CD4-positive, alpha-beta T cell treated with Interleukin-17A for 4 hours (primary cell): ENCODE measurements around the gene KRT14.
"Not testable (repeated sequence)": the region's sequence is repeated elsewhere in the genome, so short reads cannot be mapped to it uniquely, and the experiment has no call there.

Experiments
- DNase-seq: peaks from one replicate; pipeline ENCODE4 v3.0.0-alpha.2; 2020; ENCODE audit warnings: mixed read lengths

The KRT14 gene

GRCh38 chr17:41544935-41545334 lies 41.8 kb downstream of the KRT14 start:
- DNase-seq, result no peak

DNA sequence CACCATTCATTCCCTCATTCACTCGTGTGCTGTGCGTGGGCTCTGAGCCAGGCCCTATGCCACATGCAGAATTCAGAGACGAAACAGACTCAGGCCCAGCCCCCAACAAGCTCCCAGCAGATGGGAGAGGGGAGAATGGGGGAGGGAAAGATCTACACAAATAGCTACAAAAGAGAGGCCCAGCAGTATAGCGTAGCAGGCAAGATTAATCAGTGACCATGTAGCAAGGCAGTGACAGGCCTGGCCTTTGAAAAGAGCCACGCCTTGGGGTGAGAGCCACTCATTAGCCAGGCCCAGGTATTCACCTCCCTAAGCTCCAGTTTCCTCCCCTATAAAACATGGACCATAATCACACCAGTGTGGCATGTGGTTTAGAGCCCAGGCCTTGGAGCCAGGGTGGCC lies 42.2 kb downstream of the KRT14 start:
- no peak for DNase-seq

- DNase-seq, result not testable (repeated sequence)
These were observed 43.9 kb downstream of the KRT14 start for GRCh38 chr17:41542786-41543185.

- no peak for DNase-seq
These were observed 44.3 kb downstream of the KRT14 start for GRCh38 chr17:41542357-41542756.

DNA sequence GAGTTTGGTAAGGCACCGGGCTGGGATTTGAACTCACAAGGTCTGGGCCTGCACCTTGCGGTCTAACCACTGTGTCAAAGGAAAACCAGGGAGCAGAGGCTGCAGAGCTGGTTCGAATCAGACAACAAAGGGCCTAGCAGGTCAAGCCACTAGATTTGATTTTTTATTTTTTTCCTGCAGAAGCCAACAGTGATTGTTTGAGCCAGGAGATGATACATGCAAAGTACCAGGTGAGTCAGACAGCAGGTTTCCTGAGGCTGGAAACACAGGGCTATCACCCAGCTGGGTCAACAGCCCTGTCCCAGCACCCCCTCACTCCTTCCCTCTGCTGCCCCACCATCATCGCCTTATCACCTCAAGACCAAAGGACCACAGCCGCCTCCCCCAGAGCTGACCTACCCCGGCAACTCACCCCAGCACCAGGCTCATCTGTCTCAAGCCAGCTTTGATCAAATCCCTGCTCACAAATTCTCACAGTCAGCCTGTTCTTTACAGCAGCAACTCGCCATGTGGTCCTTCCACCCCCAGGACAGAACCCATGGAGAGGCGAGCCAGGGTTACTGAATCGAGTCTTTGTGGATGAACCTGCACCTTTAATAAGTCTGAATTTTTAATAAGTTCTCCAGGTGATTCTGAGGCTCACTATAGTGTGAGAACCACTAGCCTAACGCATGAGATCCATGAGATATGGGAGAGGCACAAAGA lies 45.6 kb downstream of the KRT14 start:
- DNase-seq, result no peak

GRCh38 chr17:41539979-41540701 lies 46.6 kb downstream of the KRT14 start:
- no peak for DNase-seq

GRCh38 chr17:41539071-41539492 lies 47.6 kb downstream of the KRT14 start:
- DNase-seq, result no peak

DNA sequence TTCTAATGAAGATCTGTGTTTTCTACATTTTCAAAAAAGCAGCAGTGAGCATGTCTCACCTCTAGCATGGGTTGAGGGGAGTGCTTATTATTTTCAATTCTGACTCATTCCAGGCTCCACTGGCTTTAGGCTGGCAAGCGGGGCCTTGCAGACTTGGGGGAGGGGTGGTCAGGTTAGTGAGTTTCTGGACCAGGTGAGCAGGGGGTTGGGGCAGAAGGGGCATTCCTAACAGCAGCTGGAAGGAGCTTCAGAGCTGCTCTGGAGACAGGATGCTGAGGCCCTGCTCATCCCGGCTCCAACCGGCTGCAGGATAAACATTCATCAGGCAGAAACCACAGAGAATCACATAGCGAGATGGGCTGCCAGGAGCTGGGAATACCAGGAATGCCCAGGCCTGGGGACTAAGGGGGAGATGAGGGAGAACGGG lies 48.1 kb downstream of the KRT14 start:
- DNase-seq, result no peak

GRCh38 chr17:41537990-41538389 lies 48.7 kb downstream of the KRT14 start:
- DNase-seq, result no peak

DNA sequence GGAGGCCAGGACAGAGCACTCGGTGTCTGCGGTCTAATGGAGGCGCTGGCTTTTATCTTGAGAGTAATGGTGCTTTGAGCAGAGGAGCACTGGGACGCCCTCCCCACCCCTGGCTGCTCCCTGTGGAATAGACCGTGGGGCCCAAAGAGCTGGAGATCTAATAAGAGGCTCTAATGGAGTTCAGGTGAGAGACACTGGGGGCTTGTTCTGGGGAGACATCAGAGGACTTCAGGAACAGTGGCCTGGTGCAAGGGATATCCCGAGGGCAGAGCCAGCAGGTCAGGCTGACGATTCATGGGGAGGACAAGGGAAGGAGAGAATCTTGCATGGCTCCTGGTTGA lies 49.1 kb downstream of the KRT14 start:
- no peak for DNase-seq

DNA sequence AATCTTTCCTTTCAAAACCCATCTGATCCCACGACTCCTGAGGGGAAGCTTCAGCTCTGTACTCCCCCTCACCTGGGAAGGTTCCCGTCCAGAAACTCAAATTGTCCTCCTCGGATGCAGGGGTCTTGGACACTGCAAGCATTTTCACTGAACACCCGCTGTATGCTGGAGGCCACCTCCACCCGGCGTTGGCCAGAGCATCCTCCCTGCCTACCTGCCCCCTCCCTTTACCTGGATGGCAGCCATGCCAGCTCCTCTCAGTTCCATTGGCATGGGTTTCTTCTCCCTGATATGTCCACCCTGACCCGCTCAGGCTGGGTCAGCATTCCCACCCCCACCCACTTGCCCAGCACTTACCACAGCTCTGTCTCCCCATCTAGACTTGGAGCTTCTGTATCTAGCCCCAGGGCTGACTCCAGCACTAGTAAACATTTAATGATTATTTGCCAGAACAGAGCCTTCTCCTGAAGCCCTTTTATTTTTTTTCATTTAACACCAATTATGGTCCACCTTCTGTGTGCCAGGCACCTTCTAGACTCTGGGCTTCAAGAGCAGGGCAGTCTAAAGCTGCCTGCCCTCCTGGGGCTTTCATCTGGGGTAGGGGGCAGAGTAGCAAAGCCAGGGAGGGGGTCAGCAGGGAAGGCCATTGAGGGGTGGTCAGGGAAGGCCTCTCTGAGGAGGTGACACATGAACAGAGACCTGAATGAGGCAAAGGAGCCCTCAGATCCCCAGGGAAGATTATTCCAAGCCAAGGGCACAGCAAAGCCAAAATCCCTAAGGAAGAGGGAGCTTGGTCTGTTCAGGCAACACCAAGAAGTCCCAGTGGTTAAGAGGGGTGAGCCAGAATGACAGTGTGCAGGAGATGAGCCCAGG lies 49.7 kb downstream of the KRT14 start:
- no peak for DNase-seq

- no peak for DNase-seq
These were observed 50.8 kb downstream of the KRT14 start for GRCh38 chr17:41535764-41536481.

GRCh38 chr17:41534899-41535546 lies 51.7 kb downstream of the KRT14 start:
- DNase-seq, result no peak

- no peak for DNase-seq
These were observed 53.1 kb downstream of the KRT14 start for GRCh38 chr17:41533613-41534012.

DNA sequence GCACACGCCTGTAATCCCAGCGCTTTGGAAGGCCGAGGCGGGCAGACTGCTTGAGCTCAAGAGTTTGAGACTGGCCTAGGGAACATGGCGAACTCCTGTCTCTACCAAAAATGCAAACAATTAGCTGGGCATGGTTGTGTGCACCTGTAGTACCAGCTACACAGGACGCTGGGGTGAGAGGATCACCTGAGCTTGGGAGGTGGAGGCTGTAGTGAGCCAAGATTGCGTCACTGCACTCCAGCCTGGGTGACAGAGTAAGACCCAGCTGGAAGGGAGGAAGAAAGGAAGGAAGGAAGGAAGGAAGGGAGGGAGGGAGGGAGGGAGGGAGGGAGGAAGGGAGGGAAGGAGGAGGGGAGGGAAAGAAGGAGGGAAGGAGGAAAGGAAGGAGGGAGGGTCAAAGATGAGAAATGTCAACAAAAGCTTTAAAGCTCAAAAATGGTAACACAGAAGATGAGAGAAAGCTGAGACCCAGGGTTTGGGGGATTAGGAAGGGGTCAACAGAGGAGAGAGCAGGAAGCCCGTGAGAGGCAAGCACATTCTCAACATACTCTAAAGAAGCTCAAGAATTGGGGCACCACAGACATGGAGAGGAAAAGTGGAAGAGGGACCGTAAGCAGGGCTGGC lies 53.6 kb downstream of the KRT14 start:
- no peak for DNase-seq
